ENCODE results near the gene ASB2. TPM values are rescaled to one million over a fixed set of nuclear protein-coding genes. Genes with fewer than 3 reads are reported as not detected.

The ASB2 gene
- total RNA-seq, 1 experiment from 2014 or later: not detected

- TF ChIP-seq, protein P1, sequence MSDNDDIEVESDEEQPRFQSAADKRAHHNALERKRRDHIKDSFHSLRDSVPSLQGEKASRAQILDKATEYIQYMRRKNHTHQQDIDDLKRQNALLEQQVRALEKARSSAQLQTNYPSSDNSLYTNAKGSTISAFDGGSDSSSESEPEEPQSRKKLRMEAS (IDR thresholded peaks at IDR 0.05): no peak
These were observed 34.3 kb upstream of the ASB2 start (continued) for GRCh38 chr14:94010625-94011024.

DNA sequence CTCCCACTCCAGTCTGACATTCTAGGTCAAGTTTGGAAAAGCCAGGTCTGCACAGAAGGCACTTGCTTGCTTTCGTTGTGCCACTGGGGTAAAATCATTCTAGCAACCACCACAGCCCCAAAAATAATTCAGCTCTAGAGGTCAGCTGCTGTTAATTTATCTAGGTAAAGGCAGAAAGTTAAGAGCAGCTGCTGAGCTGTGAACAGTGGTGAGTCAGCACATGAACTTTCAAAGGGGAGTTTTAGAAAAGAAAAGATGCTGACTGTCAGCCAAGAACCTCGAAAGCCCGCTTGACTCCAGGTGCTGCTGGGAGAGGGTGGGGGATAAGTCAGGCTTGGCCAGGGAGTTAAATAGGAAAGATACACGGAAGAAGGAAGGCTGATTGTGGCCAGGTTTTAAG is 33.4 kb upstream of the ASB2 start:
- no peak for ATAC-seq
- Histone ChIP-seq H2AFZ (ENCODE audit: low read depth, low read length, poor library complexity, severe bottlenecking) (no peak overlapping the region), H3K9ac (ENCODE audit: low read length) (no peak overlapping the region), H3K4me3 (replicated peaks in 1 of 2; ENCODE audit: low read depth in 1 of 2, low read length in 2 of 2) (no peak overlapping the region), H3K79me2 (ENCODE audit: insufficient read depth, low read length) (no peaks in the 10 kb centered on the region), H3K36me3 (ENCODE audit: control insufficient read depth in 1 of 2, insufficient read depth in 2 of 2, low read length in 2 of 2) (no peaks in the 10 kb centered on the region), H3K27me3 (ENCODE audit: insufficient read depth, low read length) (no peaks in the 10 kb centered on the region), H3K4me2 (ENCODE audit: low read length) (no peak overlapping the region), H3K27ac (ENCODE audit: low read depth, low read length) (no peak overlapping the region), H4K20me1 (ENCODE audit: insufficient read depth) (no peaks in the 10 kb centered on the region), H3K9me2 (ENCODE audit: insufficient read depth) (no peaks in the 10 kb centered on the region), H3K9me3 (ENCODE audit: control insufficient read depth in 1 of 2, insufficient read depth in 1 of 2, low read depth in 1 of 2, low read length in 2 of 2) (no peaks in the 10 kb centered on the region), H3K4me1 (ENCODE audit: control insufficient read depth in 1 of 2, insufficient read depth in 2 of 2, low read length in 2 of 2) (peaks cover 2 to 11% of the 10 kb centered on the region in 2 experiments; a peak in 1 of 4 replicates)
- no peak for TF ChIP-seq RAD21 (IDR thresholded peaks at IDR 0.05; ENCODE audit: low read depth)
- TF ChIP-seq EZH2phosphoT487 (IDR thresholded peaks at IDR 0.05; ENCODE audit: borderline replicate concordance): no peak
- TF ChIP-seq FOSL1 (IDR thresholded peaks at IDR 0.05; ENCODE audit: low read depth): no peak
- no peak for TF ChIP-seq EZH2 (IDR thresholded peaks at IDR 0.05)
- BruUV-seq (replicated peaks): no TSS peak
- ChIA-PET POLR2A (no interaction called here), RAD21 (ENCODE audit: low non-redundant PET in 1 of 2, low total read pairs in 2 of 2, uncharacterized antibody in 2 of 2, unreplicated experiment in 2 of 2) (no interaction called here), CTCF (interaction anchor here (1.1 kb wide), 1 partner anchor 70 kb away, joined by 3 read pairs; no protein-coding TSS in a partner anchor)
- intact Hi-C loops (cut with micrococcal nuclease): loop anchor here (10.0 kb wide), 1 partner anchor 355 kb away; no protein-coding TSS in a partner anchor
- no peak for DNase-seq (ENCODE audit: low read depth, low spot score)

DNA sequence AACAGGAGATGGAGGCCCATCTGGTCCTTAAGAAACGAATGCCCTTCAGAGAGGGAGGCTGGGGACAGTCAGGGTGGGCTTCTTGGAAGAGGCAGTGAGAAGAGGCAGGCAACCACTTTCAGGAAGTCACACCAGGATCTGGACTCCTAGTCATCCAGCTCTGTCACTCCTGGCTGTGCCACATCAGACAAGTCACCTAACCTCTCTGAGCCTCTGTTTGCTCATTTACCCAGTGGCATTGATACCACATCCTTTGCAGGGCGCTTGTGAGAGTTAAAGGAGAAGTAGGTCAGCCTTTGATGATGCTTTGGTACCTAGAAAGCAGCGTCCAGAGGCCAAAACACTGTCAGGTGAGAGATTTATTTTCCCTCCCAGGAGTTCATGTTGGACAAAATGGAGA is 31.9 kb upstream of the ASB2 start:
- no TSS peak for BruUV-seq (replicated peaks)
- no peak for TF ChIP-seq SP1 (IDR thresholded peaks at IDR 0.05; ENCODE audit: low read depth)
- TF ChIP-seq ZNF274 (IDR thresholded peaks at IDR 0.05; ENCODE audit: low read depth, low read length): no peak
- TF ChIP-seq SIN3A (IDR thresholded peaks at IDR 0.05; ENCODE audit: low read depth): no peak
- TF ChIP-seq RAD21 (IDR thresholded peaks at IDR 0.05; ENCODE audit: low read depth): no peak
- no peak for TF ChIP-seq ZBTB33 (IDR thresholded peaks at IDR 0.05; ENCODE audit: extremely low read depth, insufficient replicate concordance, low read length)
- no peak for TF ChIP-seq EGR1 (IDR thresholded peaks at IDR 0.05; ENCODE audit: low read depth)
- TF ChIP-seq YY1 (IDR thresholded peaks at IDR 0.05; ENCODE audit: extremely low read depth, insufficient replicate concordance, low read depth, low read length): no peak
- TF ChIP-seq ZFX (IDR thresholded peaks at IDR 0.05): no peak
- TF ChIP-seq POLR2AphosphoS5 (IDR thresholded peaks at IDR 0.05; ENCODE audit: low read depth, low read length): no peak
- TF ChIP-seq, protein P1 (IDR thresholded peaks at IDR 0.05): no peak
- no peak for TF ChIP-seq POLR2A (IDR thresholded peaks at IDR 0.05; ENCODE audit: borderline replicate concordance, extremely low read depth, insufficient read depth, insufficient read length)
- TF ChIP-seq CEBPB (IDR thresholded peaks at IDR 0.05; ENCODE audit: low read depth): no peak
- TF ChIP-seq FOSL1 (IDR thresholded peaks at IDR 0.05; ENCODE audit: low read depth): no peak

More for the DNA sequence above, 31.9 kb upstream of the ASB2 start:
- H3K9me2 ChIP-seq (ENCODE audit: insufficient read depth): no peaks in the 10 kb centered on the region
- no peaks in the 10 kb centered on the region for H3K79me2 ChIP-seq (ENCODE audit: insufficient read depth, low read length)
- H3K27ac ChIP-seq (ENCODE audit: low read depth, low read length): no peak overlapping the region
- peaks cover 2 to 6% of the 10 kb centered on the region in 2 experiments; a peak in 1 of 4 replicates for H3K4me1 ChIP-seq (ENCODE audit: control insufficient read depth in 1 of 2, insufficient read depth in 2 of 2, low read length in 2 of 2)
- ChIA-PET POLR2A (no interaction called here), RAD21 (ENCODE audit: low non-redundant PET in 1 of 2, low total read pairs in 2 of 2, uncharacterized antibody in 2 of 2, unreplicated experiment in 2 of 2) (no interaction called here), CTCF (no interaction called here)
- H3K9me3 ChIP-seq (ENCODE audit: control insufficient read depth in 1 of 2, insufficient read depth in 1 of 2, low read depth in 1 of 2, low read length in 2 of 2): no peaks in the 10 kb centered on the region
- DNase-seq (ENCODE audit: low read depth, low spot score) (no peak), ATAC-seq (no peak)
- no peaks in the 10 kb centered on the region for H3K36me3 ChIP-seq (ENCODE audit: control insufficient read depth in 1 of 2, insufficient read depth in 2 of 2, low read length in 2 of 2)
- no peak overlapping the region for H2AFZ ChIP-seq (ENCODE audit: low read depth, low read length, poor library complexity, severe bottlenecking)
- no peaks in the 10 kb centered on the region for H4K20me1 ChIP-seq (ENCODE audit: insufficient read depth)
- no peak overlapping the region for H3K4me2 ChIP-seq (ENCODE audit: low read length)
- no peak overlapping the region for H3K4me3 ChIP-seq (replicated peaks in 1 of 2; ENCODE audit: low read depth in 1 of 2, low read length in 2 of 2)
- no peaks in the 10 kb centered on the region for H3K27me3 ChIP-seq (ENCODE audit: insufficient read depth, low read length)
- intact Hi-C loops (cut with micrococcal nuclease): loop anchor here (10.0 kb wide), 1 partner anchor 353 kb away; no protein-coding TSS in a partner anchor
- no peak overlapping the region for H3K9ac ChIP-seq (ENCODE audit: low read length)

All from HCT116 (cell line).